HG03060 (cell line): Measurements from ENCODE around the gene CAPN7.

Experiments
- ATAC-seq: cut with Tn5 transposase; IDR thresholded peaks from one replicate; pipeline ENCODE4 v1.9.1; 2021; ENCODE audit warnings: low read depth, moderate number of reproducible peaks; ENCODE audit not compliant: unreplicated experiment

The CAPN7 gene

DNA sequence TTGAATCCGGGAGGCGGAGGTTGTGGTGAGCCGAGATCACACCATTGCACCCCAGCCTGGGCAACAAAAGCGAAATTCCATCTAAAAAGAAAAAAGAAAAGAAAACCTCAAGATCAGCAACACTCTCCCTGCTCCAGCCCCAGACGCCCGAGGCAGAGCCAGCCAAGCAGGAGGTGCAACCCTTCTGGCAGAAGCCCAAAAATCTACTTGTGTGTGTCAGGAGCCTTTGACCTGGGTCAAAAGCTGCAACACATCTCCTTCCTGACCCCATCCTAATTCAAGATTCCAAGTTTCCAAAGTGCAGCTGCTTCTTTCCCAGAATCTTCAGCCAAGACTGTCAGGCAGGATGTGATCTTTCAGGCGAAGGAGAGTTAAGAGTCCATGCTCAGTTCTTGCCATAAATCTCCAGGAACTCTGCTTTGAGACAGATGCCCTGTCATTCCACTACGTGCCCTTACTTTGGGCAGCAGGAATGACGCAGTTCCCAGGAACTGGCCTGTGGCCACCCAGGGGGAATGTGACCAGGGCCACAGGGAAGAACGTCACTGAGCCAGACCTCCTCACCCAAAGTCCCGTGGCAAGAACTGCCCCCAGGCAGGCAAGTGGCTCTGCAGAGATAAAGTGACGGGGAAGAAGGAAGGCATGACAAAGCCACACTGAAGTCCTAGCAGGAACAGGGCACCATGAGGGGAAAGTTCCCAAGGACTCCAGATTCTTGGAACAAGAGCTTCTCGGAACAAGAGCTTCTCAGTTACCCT lies 86.9 kb downstream of the CAPN7 start:
- no peak for ATAC-seq

DNA sequence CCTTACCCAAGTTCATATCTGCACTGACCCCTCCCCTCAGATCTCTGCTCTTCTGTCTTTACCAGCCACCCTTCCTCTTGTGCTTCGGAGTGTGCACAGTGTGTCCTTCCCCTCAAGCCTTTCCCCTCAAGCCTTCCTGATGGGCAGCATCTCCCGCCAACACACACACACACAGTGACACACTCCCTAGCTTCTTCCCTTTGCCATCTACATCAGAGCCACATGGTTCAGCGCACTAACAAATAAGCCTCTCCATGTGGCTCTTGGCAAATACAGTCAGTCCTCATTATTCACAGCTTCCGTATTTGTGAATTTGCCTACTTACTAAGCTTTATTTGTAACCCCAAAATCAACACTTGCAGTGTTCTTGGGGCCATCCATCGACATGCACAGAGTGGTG lies 88.9 kb downstream of the CAPN7 start:
- ATAC-seq = no peak

DNA sequence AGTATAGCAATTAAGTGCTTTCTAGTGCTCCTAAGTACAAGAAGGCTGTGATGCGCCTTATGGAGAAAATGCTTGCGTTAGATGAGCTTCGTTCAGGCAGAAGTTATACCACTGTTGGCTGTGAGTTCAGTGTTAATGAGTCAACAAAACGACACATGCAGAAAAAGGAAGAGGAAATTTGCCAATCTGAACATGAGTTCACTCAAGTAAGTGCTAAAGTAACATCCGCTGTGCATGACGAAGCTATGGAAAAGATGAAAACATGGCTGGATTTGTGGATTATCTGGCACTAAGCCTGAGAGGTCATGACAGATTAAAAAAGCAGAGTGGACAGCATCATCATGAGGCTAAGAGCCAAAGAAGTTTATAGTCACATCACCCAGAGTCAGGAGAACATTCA lies 89.5 kb downstream of the CAPN7 start:
- no peak for ATAC-seq

DNA sequence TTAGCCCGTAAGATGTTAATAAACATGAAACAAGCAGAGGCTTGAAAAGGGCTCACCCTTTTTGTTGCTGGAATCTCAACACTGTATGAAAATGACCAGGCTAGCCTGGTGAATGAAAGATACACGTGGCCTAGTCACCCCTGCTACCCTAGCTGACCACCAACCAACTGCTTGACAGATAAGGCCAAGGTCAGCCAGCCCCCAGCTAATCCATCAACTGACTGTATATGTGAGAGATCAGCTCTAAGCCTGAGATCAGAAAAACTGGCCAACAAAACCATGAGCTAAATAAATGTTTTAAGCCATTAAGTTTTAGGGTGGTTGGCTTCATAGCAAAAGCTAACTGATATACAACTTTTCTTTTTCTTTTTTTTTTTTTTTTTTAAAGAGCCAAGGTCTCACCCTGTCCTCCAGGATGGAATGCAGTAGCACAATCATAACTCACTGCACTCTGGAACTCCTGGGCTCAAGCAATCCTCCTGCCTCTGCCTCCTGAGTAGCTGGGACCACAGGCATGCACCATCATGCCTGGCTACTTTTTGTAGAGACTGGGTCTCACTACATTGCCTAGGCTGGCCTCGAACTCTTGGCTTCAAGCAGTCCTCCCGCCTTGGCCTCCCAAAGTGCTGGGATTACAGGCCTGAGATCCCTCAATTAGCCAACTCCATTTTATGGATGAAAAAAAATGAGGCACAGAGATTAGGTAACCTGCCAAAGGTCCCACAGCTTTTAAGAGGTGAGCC lies 91.7 kb downstream of the CAPN7 start:
- ATAC-seq = no peak

DNA sequence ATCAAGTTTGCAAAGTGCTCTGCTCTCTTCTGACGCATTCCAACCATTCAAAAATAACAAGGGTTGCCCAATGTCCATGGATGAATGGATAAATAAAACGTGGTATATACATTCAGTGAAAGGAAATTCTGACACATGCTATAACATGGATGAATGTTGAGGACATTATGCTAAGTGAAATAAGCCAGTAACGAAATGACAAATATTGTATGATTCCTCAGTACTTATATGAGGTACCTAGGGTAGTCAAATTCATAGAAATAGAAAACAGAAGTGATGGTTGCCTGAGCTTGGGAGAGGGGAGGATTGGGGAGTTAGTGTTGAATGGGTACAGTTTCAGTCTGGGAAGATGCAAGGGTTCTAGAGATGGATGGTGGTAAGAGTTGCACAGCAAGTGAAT lies 92.5 kb downstream of the CAPN7 start:
- no peak for ATAC-seq

DNA sequence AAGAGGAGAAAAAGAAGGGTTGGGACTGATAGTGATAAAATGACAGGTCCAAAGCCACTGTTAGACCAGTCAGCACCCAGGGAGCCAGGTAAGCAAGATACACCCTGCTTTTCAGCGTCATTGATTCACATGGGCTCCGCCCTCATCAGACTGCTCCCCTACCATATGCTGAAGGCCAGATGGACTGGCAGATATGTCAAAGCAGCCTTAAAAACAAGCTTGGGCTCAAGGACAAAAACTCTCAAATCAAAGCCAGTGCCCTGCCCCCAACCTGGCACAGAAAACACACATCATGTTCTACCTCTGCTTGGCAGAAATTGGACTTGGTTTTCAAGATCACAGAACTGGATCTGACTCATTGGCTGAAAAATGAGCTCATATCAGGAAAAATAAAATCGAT lies 93.0 kb downstream of the CAPN7 start:
- ATAC-seq = no peak

DNA sequence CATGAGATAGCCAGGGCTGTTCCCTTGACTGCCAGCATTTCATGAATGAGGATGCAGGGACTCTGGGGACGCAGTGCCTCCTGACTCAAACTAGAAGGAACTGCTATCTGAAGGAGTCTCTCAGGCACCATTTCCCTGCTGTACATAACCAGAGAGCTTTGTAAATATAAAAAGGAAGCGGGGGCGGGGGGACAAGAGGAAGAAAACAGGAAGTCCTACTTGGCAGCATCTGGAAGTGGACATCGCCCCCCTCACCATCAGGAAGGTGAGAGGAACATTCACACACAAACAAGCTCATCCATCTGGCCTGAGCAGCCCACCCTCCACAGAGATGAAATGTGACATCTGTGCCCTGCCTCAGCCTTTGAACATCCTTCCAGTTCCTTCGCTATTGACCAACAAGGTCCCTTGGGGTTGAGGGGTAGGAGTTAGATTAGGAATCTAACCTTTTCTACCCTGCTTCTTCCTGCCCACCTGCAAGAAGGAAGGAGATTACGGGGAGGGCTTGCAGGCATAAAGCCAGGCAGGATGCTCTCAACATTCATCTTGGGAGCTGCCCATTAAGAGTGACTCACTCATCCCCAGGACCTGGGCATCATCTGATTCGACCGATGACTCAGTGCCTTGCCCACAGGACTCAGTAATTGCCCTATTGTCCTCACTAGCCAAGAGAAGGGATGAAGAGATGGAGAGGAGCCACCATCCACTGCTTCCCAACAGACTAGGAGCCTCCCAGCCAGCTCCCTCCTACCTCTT lies 94.5 kb downstream of the CAPN7 start:
- no peak for ATAC-seq

DNA sequence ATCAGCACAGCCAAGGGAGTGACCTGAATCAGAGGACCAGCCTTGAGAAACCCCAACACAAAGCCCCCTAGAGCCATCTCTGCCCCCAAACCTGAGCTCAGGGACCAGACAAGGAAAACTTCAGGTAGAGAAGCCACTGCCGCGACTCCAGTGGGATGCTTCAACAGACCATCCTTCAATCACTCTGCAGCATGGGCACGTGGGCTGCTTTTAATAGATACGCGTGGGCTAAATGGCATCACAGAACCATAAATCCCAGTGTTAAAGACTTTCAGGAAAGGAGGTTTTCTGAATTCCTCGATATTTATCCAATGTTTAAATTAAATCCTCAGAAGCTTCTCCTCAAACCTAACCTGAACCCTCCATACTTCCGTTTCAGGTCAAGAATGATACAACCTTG lies 95.7 kb downstream of the CAPN7 start:
- no peak for ATAC-seq
